Adrenal gland (tissue), 12 donors: ENCODE data around the gene GBP1. TPM values are rescaled to one million over a fixed set of nuclear protein-coding genes. Genes with fewer than 3 reads are reported as not detected.
"Not testable (repeated sequence)": the region's sequence is repeated elsewhere in the genome, so short reads cannot be mapped to it uniquely, and the experiment has no call there.

Experiments
- DNase-seq, 7 donors: peaks; one replicate each; pipeline ENCODE4 v3.0.0-alpha.2; 2019 to 2020
- H3K27ac ChIP-seq, 5 donors: fragments of 200-600 bp; sonication (generic) in 4 of 5; 1 replicate in 3 of 5; 2 replicates in 2 of 5; pipeline versions ENCODE4 v1.5.1 to v1.8.0; 2016 to 2020; ENCODE audit warnings: mild to moderate bottlenecking in 1 of 5
- H3K27me3 ChIP-seq: fragments of 200-600 bp; 2 replicates; pipeline ENCODE4 v1.8.0; 2021
- H3K36me3 ChIP-seq, 2 donors: fragments of 200-600 bp; replicated peaks in 1 of 2; 1 replicate in 1 of 2; 2 replicates in 1 of 2; pipeline versions ENCODE4 v1.5.1 to v1.8.0; 2018 to 2022
- H3K4me1 ChIP-seq, 2 donors: fragments of 200-600 bp; replicated peaks in 1 of 2; 1 replicate in 1 of 2; 2 replicates in 1 of 2; pipeline versions ENCODE4 v1.5.1 to v1.8.0; 2018 to 2021
- H3K4me3 ChIP-seq, 4 donors: fragments of 200-600 bp; sonication (generic) in 3 of 4; one replicate each; pipeline ENCODE4 v1.5.1; 2016 to 2018
- H3K9me3 ChIP-seq, 3 donors: fragments of 200-600 bp; sonication (generic) in 1 of 3; replicated peaks in 1 of 3; 1 replicate in 2 of 3; 2 replicates in 1 of 3; pipeline versions ENCODE4 v1.5.1 to v1.8.0; 2016 to 2021
- POLR2A ChIP-seq, 2 donors: fragments of 450-650 bp; IDR thresholded peaks; one replicate each; pipeline ENCODE4 v1.6.1; 2017; ENCODE audit warnings: antibody characterized with exemption in 2 of 2, mild to moderate bottlenecking in 2 of 2, moderate library complexity in 1 of 2
- WGBS, 4 donors: extraction: QIAGEN DNeasy Blood & Tissue Kit in 2 of 4; methylation state at CpG; one replicate each; pipeline versions ENCODE4 v1.1.5 to v1.1.7; 2013 to 2017; 5-methylcytosine and 5-hydroxymethylcytosine counted together
- intact Hi-C, 2 donors: fragments of 100-400 bp; cut with DNase I; formaldehyde crosslinking; loops; one replicate each; pipeline versions ENCODE4 v1.14.1 to v1.15.0; 2022 to 2023
- polyA plus RNA-seq, 3 donors: library from polyadenylated mRNA; stranded (reverse); fragments of 200-250 nt in 2 of 3; fragments of 350-450 nt in 1 of 3; fragmentation: Illumina TruSeq in 1 of 3; extraction: RNeasy Lipid Tissue Mini Kit (QIAGEN cat#74804) in 1 of 3; gene quantifications; one replicate each; pipeline ENCODE4 v1.2.3, GENCODE V29; 2013 to 2014
- total RNA-seq, 9 donors: library from RNA; depleted of rRNA in 4 of 9; stranded (reverse); fragments of >200 nt in 4 of 9; fragments of 120-200 nt in 1 of 9; fragmentation: NEBNext Ultra II Directional in 1 of 9; extraction: Animal tissue kit (Norgen Biotek cat#: 25700) in 1 of 9; gene quantifications; one replicate each; pipeline versions ENCODE4 v1.1.0 to v1.2.4, GENCODE V29; 2013 to 2023
- TF ChIP-seq, protein P1 (sequence below), 6 experiments: fragments of 450-650 bp in 4 of 6; fragments of 200-600 bp in 2 of 6; sonication (generic) in 1 of 6; IDR thresholded peaks; 1 replicate in 5 of 6; 2 replicates in 1 of 6; pipeline versions ENCODE4 v1.5.1 to v1.8.0; 2016 to 2021; ENCODE audit warnings: antibody characterized with exemption in 6 of 6, mild to moderate bottlenecking in 2 of 6, moderate library complexity in 1 of 6
- donor health status: healthy with polysubstance abuse.
- donor health status: Bipolar disorder and iron deficiency.
- donor health status: DM: yes; HTN: yes; CAD: no.
- donor health status: DM: no; HTN: no; CAD: no.
- donor health status: DM: no; HTN: no; CAD: no.
- donor health status: DM: yes; HTN: yes; CAD: no.

GBP1 gene
- total and polyA plus RNA-seq, 12 donors = 6.1 to 107 (median 16.6) TPM

DNA sequence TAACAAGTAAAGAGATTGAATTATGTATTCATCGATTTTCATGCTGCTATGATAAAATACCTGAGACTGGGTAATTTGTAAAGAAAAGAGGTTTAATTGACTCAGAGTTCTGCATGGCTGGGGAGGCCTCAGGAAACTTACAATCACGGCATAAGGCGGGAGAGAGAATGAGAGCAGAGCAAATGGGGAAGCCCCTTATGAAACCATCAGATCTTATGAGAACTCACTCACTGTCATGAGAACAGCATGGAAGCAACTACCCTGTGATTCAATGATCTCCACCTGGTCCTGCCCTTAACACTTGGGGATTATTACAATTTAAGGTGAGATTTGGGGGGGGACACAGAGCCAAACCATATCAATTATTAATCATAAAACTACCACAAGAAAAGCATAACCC lies 39.1 kb downstream of the GBP1 start:
- intact Hi-C loops = no loop called here
- Histone ChIP-seq H3K27me3 (no peaks in the 10 kb centered on the region), H3K4me3 (no peak overlapping the region), H3K9me3 (no peaks in the 10 kb centered on the region), H3K36me3 (no peaks in the 10 kb centered on the region), H3K27ac (no peak overlapping the region), H3K4me1 (peaks cover 0 to 8% of the 10 kb centered on the region in 2 donors)
- no peak for TF ChIP-seq POLR2A (IDR thresholded peaks at IDR 0.05)
- TF ChIP-seq, protein P1, sequence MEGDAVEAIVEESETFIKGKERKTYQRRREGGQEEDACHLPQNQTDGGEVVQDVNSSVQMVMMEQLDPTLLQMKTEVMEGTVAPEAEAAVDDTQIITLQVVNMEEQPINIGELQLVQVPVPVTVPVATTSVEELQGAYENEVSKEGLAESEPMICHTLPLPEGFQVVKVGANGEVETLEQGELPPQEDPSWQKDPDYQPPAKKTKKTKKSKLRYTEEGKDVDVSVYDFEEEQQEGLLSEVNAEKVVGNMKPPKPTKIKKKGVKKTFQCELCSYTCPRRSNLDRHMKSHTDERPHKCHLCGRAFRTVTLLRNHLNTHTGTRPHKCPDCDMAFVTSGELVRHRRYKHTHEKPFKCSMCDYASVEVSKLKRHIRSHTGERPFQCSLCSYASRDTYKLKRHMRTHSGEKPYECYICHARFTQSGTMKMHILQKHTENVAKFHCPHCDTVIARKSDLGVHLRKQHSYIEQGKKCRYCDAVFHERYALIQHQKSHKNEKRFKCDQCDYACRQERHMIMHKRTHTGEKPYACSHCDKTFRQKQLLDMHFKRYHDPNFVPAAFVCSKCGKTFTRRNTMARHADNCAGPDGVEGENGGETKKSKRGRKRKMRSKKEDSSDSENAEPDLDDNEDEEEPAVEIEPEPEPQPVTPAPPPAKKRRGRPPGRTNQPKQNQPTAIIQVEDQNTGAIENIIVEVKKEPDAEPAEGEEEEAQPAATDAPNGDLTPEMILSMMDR (IDR thresholded peaks at IDR 0.05) = no peak
- WGBS, 4 donors = 84 to 95% (median 91%) methylated on average over 3 of the region's 3 CpGs
- no peak for DNase-seq

DNA sequence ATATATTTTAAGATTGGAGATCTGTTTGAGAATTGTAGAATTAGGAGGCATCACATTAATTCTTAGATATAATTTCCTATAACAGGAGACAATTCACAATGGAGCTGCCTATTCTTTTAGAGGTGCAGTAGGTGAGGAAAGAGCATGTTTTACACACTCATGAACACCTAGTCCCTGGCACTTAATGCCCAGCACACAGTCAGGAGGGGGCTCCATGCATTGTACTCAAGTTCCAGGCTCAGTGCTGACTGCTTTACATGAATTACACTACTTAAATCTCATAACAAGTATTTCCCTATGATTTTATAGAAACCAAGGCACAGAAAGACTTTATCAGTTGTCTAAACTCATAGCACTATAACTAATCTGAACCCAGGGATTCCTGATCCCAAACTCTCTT lies 42.0 kb downstream of the GBP1 start:
- Histone ChIP-seq H3K27me3 (no peaks in the 10 kb centered on the region), H3K36me3 (peaks cover 0 to 8% of the 10 kb centered on the region in 2 donors), H3K27ac (peak overlapping the region; percentile 0 to 85 (median 71)), H3K4me1 (peaks cover 0 to 8% of the 10 kb centered on the region in 2 donors), H3K9me3 (no peaks in the 10 kb centered on the region), H3K4me3 (peak overlapping the region in 2 of 4 donors; percentile 34 to 53)
- intact Hi-C loops = no loop called here
- TF ChIP-seq POLR2A (IDR thresholded peaks at IDR 0.05) = no peak
- TF ChIP-seq, protein P1 (IDR thresholded peaks at IDR 0.05) = no peak
- DNase-seq = no peak

DNA sequence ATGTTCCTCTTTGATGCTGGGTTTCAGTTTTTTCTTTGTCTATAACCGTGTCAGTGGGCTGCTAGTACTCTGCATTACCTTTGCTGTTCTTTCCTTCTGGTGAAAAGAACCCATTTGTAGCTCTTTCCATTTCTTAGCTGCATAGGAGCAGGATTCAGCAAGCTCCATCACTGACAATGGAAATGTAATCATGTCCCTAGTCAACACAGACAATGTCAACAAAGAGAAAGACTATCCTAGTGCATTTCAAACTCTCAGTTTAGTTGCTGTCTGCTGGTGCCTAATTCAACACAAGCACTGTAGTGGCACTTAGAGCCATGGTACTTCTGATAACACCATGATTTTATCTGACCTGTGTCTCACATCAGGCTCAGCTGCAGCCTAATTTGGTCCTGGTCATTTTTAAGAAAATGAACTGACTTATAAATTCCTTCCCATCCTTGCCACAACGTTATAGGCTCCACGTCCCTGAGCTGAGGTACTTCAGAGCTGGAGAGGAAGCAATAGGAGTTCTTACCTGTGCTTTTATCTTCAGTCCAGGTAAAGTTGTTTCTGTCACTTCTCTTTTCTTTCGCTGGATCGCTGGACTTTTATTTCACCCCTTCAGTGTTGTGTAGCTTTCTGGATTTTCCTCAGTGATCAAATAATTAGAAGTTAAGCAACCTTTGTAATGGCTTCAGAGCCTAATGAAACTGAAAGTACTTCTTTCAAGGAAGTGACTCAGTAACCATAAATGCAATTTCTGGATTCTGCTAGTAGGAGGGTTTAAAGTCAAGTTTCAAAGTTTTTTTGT lies 42.6 kb downstream of the GBP1 start, which contains the start of gene GBP3:
TSS of gene GBP3 (minus strand) at position 700 of the 793 bp plus-strand sequence. CDS start 2,145 bp downstream, outside the sequence.
- H3K27me3 ChIP-seq = no peaks in the 10 kb centered on the region
- TF ChIP-seq, protein P1 (IDR thresholded peaks at IDR 0.05) = no peak
- TF ChIP-seq POLR2A (IDR thresholded peaks at IDR 0.05) = no peak
- intact Hi-C loops = no loop called here
- peaks cover 0 to 8% of the 10 kb centered on the region in 2 donors for H3K36me3 ChIP-seq
- H3K4me1 ChIP-seq = peaks cover 0 to 8% of the 10 kb centered on the region in 2 donors
- WGBS, 4 donors = 9 to 14% (median 11%) methylated on average over 5 of the region's 5 CpGs
- peak within 1 kb of the TSS in 3 of 4 donors; percentile 13 to 53 (median 34) for H3K4me3 ChIP-seq
- H3K27ac ChIP-seq = peak within 1 kb of the TSS; percentile 0 to 85 (median 71)
- no peak for DNase-seq
- no peaks in the 10 kb centered on the region for H3K9me3 ChIP-seq

DNA sequence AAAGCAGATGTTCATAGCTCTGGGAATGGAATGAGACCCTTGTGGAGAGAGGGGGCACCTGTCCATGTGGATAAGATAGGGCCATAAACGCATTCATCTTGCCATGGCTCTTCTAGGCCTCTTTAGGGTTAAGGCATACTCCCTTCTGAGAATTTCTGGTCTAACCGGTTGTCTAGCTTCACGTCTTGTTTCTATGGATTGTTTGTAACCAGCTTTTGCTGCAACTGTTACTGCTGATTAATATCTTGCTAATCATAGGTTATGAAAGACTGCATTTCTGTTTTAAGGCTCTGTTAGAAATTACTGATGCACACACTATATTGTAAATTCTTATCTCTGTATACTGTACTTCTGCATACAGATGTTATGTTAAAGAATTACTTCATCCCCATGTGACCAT lies 46.7 kb downstream of the GBP1 start:
- DNase-seq, H3K9me3 ChIP-seq, H3K27ac ChIP-seq, H3K4me1 ChIP-seq, intact Hi-C loops, H3K27me3 ChIP-seq, H3K4me3 ChIP-seq: not testable (repeated sequence)
- H3K36me3 ChIP-seq = peaks cover 0 to 36% of the 10 kb centered on the region in 2 donors
- 78 to 87% (median 81%) methylated on average over 3 of the region's 3 CpGs for WGBS, 4 donors
